HepG2 (cell line): ENCODE results near the gene TUBA1C. TPM values are rescaled to one million over a fixed set of nuclear protein-coding genes. Genes with fewer than 3 reads are reported as not detected.

Experiments used
- CCDC6 ChIP-seq: sonication (generic); formaldehyde crosslinking; IDR thresholded peaks from 2 replicates; pipeline ENCODE4 v1.8.1; 2022; ENCODE audit warnings: mild to moderate bottlenecking, missing genetic modification reagents, moderate library complexity
- CENPT ChIP-seq: sonication (generic); formaldehyde crosslinking; IDR thresholded peaks from 2 replicates; pipeline ENCODE4 v1.8.0; 2022; ENCODE audit warnings: low read depth, mild to moderate bottlenecking, moderate library complexity, missing genetic modification reagents
- DMAP1 ChIP-seq: IDR thresholded peaks from 2 replicates; pipeline ENCODE4 v1.6.1; 2016
- EZH2 ChIP-seq: conservative IDR thresholded peaks from 2 replicates; pipeline ENCODE4 v1.6.1; 2012; ENCODE audit warnings: mild to moderate bottlenecking, low read depth, low read length, moderate library complexity
- HNF4G ChIP-seq, 2 experiments: sonication (generic) in 1 of 2; formaldehyde crosslinking in 1 of 2; IDR thresholded peaks; 2 replicates each; pipeline versions ENCODE4 v1.4.0 to v1.6.1; 2011 to 2020; ENCODE audit warnings: borderline replicate concordance in 2 of 2, low read depth in 2 of 2, mild to moderate bottlenecking in 2 of 2, low read length in 1 of 2, missing genetic modification reagents in 1 of 2, moderate library complexity in 1 of 2
- MAZ ChIP-seq, 2 experiments: sonication (generic) in 1 of 2; formaldehyde crosslinking in 1 of 2; IDR thresholded peaks; 2 replicates each; pipeline versions ENCODE4 v1.5.0 to v1.6.1; 2012 to 2020; ENCODE audit warnings: low read depth in 2 of 2, mild to moderate bottlenecking in 2 of 2, borderline replicate concordance in 1 of 2, improper control_type of control experiment in 1 of 2, low read length in 1 of 2, missing genetic modification reagents in 1 of 2, moderate library complexity in 1 of 2
- PHF5A ChIP-seq: IDR thresholded peaks from one replicate; pipeline ENCODE4 v1.6.1; 2018; ENCODE audit warnings: low read depth, missing genetic modification reagents; ENCODE audit not compliant: unreplicated experiment
- PHF8 ChIP-seq: sonication (generic); formaldehyde crosslinking; IDR thresholded peaks from 2 replicates; pipeline ENCODE4 v1.5.0; 2020; ENCODE audit warnings: missing genetic modification reagents
- SMAD9 ChIP-seq: sonication (generic); formaldehyde crosslinking; IDR thresholded peaks from 2 replicates; pipeline ENCODE4 v1.5.1; 2020; ENCODE audit warnings: mild to moderate bottlenecking, missing genetic modification reagents
- ZEB1 ChIP-seq: IDR thresholded peaks from 2 replicates; pipeline ENCODE4 v1.6.1; 2012; ENCODE audit warnings: mild to moderate bottlenecking, low read depth, inconsistent platforms; ENCODE audit not compliant: insufficient replicate concordance
- ZNF619 ChIP-seq: sonication (generic); formaldehyde crosslinking; IDR thresholded peaks from 2 replicates; pipeline ENCODE4 v1.4.0; 2020; ENCODE audit warnings: mild to moderate bottlenecking, missing genetic modification reagents
- ZNF761 ChIP-seq: sonication (generic); formaldehyde crosslinking; conservative IDR thresholded peaks from 2 replicates; pipeline ENCODE4 v1.4.0; 2020; ENCODE audit warnings: mild to moderate bottlenecking, missing genetic modification reagents
- polyA plus RNA-seq, 8 experiments: library from polyadenylated mRNA; depleted of rRNA in 3 of 8; stranded (reverse) in 7 of 8; unstranded in 1 of 8; fragments of >200 nt; fragmentation: Illumina TruSeq in 4 of 8; extraction: Trizol in 4 of 8; gene quantifications; 2 replicates each; pipeline versions ENCODE4 v1.2.1 to v1.2.3, GENCODE V29; 2011 to 2016; ENCODE audit warnings: low read depth in 4 of 8, missing spikeins in 1 of 8, mixed read lengths in 1 of 8; ENCODE audit not compliant: insufficient read depth in 1 of 8
- total RNA-seq, 5 experiments: library from RNA; depleted of rRNA; stranded (reverse); fragments of >200 nt; fragmentation: Illumina TruSeq; extraction: Trizol; gene quantifications; 2 replicates each; pipeline ENCODE4 v1.2.3, GENCODE V29; 2016; ENCODE audit warnings: low read depth in 1 of 5
- TF ChIP-seq, protein P1 (sequence below): sonication (generic); formaldehyde crosslinking; IDR thresholded peaks from 2 replicates; pipeline ENCODE4 v1.5.0; 2020; ENCODE audit warnings: mild to moderate bottlenecking, missing genetic modification reagents
- TF ChIP-seq, protein P2 (sequence below): IDR thresholded peaks from 2 replicates; pipeline ENCODE4 v1.6.1; 2016; ENCODE audit warnings: low read depth, borderline replicate concordance
- TF ChIP-seq, protein P3 (sequence below): sonication (generic); formaldehyde crosslinking; IDR thresholded peaks from 2 replicates; pipeline ENCODE4 v1.4.0; 2020; ENCODE audit warnings: missing genetic modification reagents, borderline replicate concordance

Gene TUBA1C
- total and polyA plus RNA-seq, 2 of the 13 experiments (the other 11 are each of a cell fraction or from before 2014, with no cell fraction given) = 693 to 1,075 TPM

DNA sequence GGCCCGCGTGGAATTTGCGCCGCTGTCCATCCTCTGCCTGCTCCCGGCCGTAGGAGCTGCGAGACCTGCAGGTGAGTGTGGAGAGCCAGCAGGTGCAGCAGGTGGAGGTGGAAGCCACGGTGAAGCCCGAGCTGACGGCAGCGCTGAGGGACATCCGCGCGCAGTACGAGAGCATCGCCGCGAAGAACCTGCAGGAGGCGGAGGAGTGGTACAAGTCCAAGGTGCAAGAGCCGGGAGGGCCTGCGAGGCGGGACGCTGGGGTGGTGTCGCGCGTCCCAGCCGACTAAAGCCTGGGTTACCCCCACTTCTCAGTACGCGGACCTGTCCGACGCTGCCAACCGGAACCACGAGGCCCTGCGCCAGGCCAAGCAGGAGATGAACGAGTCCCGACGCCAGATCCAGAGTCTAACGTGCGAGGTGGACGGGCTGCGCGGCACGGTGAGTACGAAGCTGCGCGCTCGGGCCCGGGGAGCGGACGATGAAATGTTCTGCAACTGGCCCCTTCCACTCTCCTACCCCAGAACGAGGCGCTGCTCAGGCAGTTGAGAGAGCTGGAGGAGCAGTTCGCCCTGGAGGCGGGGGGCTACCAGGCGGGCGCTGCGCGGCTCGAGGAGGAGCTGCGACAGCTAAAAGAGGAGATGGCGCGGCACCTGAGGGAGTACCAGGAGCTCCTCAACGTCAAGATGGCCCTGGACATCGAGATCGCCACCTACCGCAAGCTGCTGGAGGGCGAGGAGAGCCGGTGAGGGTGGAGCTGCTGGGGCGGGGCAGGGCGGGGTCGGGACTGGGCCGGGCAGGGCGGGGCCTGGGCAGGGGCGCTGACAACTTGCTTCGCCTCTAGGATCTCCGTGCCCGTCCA, 32.2 kb downstream of the TUBA1C start (continued):
- TF ChIP-seq EZH2 (0 out of 2 replicates have a peak, but pooled peaks have one; percentile 76), ZNF619 (no peak), CENPT (CRISPR knock-in tag) (peak; percentile 62; the same call in 1 of the 2 replicates), ZNF761 (CRISPR knock-in tag) (no peak), HNF4G (IDR thresholded peaks at IDR 0.05; ENCODE audit: borderline replicate concordance, low read depth, low read length) (no peak), HNF4G (CRISPR knock-in tag; IDR thresholded peaks at IDR 0.05; ENCODE audit: borderline replicate concordance, low read depth) (no peak), SMAD9 (CRISPR knock-in tag) (no peak), ZEB1 (peak; percentile 53), PHF8 (CRISPR knock-in tag) (0 out of 2 replicates have a peak, but pooled peaks have one; percentile 30), DMAP1 (CRISPR knock-in tag) (0 out of 2 replicates have a peak, but pooled peaks have one; percentile 23), MAZ (IDR thresholded peaks at IDR 0.05; ENCODE audit: borderline replicate concordance, low read depth, low read length) (no peak), MAZ (CRISPR knock-in tag; IDR thresholded peaks at IDR 0.05; ENCODE audit: low read depth) (peak; percentile 55; the same call in 1 of the 2 replicates), CCDC6 (0 out of 2 replicates have a peak, but pooled peaks have one; percentile 31), PHF5A (CRISPR knock-in tag) (no peak)
- TF ChIP-seq, protein P1, sequence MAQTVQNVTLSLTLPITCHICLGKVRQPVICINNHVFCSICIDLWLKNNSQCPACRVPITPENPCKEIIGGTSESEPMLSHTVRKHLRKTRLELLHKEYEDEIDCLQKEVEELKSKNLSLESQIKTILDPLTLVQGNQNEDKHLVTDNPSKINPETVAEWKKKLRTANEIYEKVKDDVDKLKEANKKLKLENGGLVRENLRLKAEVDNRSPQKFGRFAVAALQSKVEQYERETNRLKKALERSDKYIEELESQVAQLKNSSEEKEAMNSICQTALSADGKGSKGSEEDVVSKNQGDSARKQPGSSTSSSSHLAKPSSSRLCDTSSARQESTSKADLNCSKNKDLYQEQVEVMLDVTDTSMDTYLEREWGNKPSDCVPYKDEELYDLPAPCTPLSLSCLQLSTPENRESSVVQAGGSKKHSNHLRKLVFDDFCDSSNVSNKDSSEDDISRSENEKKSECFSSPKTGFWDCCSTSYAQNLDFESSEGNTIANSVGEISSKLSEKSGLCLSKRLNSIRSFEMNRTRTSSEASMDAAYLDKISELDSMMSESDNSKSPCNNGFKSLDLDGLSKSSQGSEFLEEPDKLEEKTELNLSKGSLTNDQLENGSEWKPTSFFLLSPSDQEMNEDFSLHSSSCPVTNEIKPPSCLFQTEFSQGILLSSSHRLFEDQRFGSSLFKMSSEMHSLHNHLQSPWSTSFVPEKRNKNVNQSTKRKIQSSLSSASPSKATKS (CRISPR knock-in tag) = no peak
- TF ChIP-seq, protein P2, sequence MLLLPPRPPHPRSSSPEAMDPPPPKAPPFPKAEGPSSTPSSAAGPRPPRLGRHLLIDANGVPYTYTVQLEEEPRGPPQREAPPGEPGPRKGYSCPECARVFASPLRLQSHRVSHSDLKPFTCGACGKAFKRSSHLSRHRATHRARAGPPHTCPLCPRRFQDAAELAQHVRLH = 0 out of 2 replicates have a peak, but pooled peaks have one; percentile 2
- TF ChIP-seq, protein P3, sequence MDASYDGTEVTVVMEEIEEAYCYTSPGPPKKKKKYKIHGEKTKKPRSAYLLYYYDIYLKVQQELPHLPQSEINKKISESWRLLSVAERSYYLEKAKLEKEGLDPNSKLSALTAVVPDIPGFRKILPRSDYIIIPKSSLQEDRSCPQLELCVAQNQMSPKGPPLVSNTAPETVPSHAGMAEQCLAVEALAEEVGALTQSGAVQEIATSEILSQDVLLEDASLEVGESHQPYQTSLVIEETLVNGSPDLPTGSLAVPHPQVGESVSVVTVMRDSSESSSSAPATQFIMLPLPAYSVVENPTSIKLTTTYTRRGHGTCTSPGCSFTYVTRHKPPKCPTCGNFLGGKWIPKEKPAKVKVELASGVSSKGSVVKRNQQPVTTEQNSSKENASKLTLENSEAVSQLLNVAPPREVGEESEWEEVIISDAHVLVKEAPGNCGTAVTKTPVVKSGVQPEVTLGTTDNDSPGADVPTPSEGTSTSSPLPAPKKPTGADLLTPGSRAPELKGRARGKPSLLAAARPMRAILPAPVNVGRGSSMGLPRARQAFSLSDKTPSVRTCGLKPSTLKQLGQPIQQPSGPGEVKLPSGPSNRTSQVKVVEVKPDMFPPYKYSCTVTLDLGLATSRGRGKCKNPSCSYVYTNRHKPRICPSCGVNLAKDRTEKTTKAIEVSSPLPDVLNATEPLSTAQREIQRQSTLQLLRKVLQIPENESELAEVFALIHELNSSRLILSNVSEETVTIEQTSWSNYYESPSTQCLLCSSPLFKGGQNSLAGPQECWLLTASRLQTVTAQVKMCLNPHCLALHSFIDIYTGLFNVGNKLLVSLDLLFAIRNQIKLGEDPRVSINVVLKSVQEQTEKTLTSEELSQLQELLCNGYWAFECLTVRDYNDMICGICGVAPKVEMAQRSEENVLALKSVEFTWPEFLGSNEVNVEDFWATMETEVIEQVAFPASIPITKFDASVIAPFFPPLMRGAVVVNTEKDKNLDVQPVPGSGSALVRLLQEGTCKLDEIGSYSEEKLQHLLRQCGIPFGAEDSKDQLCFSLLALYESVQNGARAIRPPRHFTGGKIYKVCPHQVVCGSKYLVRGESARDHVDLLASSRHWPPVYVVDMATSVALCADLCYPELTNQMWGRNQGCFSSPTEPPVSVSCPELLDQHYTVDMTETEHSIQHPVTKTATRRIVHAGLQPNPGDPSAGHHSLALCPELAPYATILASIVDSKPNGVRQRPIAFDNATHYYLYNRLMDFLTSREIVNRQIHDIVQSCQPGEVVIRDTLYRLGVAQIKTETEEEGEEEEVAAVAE (CRISPR knock-in tag) = no peak
